ENCODE results near the gene CLIP2. TPM values are rescaled to one million over a fixed set of nuclear protein-coding genes. Genes with fewer than 3 reads are reported as not detected.
"Not testable (repeated sequence)": the region's sequence is repeated elsewhere in the genome, so short reads cannot be mapped to it uniquely, and the experiment has no call there.

Gene CLIP2
- 33.2 and 35.1 TPM in 2 replicates for total RNA-seq (2014; rRNA removed; shearing (Covaris generic))
- polyA plus RNA-seq (2014; cell fraction: nucleus; rRNA removed): 26.8 and 29.8 TPM in 2 replicates

DNA sequence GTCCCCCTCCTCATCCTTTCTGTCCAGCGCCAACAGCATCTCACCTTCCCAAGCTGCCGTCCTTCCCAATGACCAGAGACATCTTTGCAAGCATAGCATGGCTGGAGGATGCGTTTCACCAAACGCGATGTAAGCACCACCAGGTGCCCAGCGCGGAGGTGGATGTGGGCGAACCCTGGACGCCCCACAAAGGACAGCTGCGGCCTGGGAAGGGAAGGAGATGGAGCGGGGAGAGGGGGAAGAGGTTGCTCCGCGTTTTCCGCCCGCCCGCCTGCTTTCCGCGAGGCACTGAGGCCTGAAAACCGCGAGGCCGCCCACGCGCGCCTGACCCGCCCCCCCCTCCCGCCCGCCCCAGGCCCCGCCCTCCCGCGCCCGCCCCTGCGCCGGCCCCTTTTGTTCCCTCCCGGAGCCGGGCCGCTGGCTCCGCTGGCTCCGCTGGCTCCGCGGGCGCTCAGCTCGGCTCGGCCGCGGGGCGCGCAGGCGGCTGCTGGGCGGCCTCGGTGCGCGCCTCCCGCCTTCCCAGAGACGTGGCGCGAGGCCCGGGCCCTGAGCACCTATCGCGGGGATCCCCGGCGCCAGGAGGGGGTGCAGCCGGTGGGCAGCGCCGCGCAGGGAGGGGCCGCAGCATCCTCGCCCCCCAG, at the start of gene CLIP2:
TSS of gene CLIP2 (plus strand) at position 390 of the 641 bp plus-strand sequence. CDS start 28,140 bp downstream, outside the sequence.
- peak; percentile 66 for DNase-seq (ENCODE audit: extremely low read depth, low read depth)

DNA sequence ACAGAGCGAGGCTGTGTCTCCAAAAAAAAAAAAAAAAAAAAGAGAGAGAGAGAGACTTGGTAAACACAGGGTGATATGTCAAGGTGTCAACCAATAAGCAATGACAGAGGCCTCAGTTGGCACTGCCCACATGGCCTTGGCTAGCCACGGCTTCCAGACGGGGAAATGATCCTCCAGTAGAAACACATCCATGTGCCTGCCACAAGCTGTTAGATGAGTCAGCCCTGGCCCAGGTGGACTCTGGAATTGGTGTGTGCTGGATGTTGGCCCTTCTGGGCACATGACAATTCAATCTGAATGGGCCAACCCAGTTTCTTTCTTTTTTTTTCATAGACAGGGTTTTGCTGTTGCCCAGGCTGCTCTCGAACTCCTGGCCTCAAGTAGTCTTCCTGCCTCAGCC, 48.7 kb upstream of the CLIP2 start:
- DNase-seq (ENCODE audit: extremely low read depth, low read depth): no peak

GRCh38 chr7:74242122-74242443, 47.1 kb upstream of the CLIP2 start:
- no peak for DNase-seq (ENCODE audit: extremely low read depth, low read depth)

- no peak for DNase-seq (ENCODE audit: extremely low read depth, low read depth)
Observed at GRCh38 chr7:74246497-74246896, 42.7 kb upstream of the CLIP2 start.

DNA sequence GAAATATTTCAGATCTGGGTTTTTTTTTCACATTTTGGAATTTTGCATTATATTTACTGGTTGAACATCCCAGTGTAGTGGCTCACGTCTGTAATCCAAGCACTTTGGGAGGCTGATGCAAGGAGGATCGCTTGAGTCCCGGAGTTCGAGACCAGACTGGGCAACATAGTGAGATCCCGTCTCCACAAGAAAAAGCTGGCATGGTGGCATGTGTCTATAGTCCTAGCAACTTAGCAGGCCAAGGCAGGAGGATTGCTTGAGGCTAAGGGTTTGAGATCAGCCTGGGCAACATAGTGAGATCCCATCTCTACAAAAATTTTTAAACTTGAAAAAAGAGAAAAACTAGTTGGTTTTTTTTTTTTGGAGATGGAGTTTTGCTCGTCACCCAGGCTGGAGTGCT, 41.1 kb upstream of the CLIP2 start:
- no peak for DNase-seq (ENCODE audit: extremely low read depth, low read depth)

- DNase-seq (ENCODE audit: extremely low read depth, low read depth): not testable (repeated sequence)
Observed at GRCh38 chr7:74249058-74249457, 40.1 kb upstream of the CLIP2 start.

- no peak for DNase-seq (ENCODE audit: extremely low read depth, low read depth)
Observed at GRCh38 chr7:74252893-74253292, 36.3 kb upstream of the CLIP2 start.

DNA sequence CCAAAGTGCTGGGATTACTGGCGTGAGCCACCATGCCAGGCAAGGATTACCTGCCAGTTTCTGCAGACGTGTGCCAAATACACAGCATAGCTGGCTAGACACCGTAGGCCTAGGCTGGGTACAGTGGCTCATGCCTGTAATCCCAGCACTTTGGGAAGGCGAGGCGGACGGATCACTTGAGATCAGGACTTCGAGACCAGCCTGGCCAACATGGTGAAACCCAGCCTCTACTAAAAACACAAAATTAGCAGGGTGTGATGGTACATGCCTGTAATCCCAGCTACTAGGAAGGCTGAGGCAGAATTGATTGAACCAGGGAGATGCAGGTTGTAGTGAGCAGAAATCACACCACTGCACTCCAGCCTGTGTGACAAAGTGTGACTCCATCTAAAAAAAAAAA, 35.9 kb upstream of the CLIP2 start:
- no peak for DNase-seq (ENCODE audit: extremely low read depth, low read depth)

- no peak for DNase-seq (ENCODE audit: extremely low read depth, low read depth)
Observed at GRCh38 chr7:74253835-74254128, 35.4 kb upstream of the CLIP2 start.

- peak; percentile 93 for DNase-seq (ENCODE audit: extremely low read depth, low read depth)
Observed at GRCh38 chr7:74254129-74254857, 34.9 kb upstream of the CLIP2 start, which contains the start of gene RFC2. Gene RFC2, minus strand, starts transcription at chr7:74254399. Its CDS starts 16 bp downstream, at chr7:74254383.

- no peak for DNase-seq (ENCODE audit: extremely low read depth, low read depth)
Observed at GRCh38 chr7:74254858-74255379, 34.3 kb upstream of the CLIP2 start.

- DNase-seq (ENCODE audit: extremely low read depth, low read depth): not testable (repeated sequence)
Observed at GRCh38 chr7:74255461-74255860, 33.7 kb upstream of the CLIP2 start.

DNA sequence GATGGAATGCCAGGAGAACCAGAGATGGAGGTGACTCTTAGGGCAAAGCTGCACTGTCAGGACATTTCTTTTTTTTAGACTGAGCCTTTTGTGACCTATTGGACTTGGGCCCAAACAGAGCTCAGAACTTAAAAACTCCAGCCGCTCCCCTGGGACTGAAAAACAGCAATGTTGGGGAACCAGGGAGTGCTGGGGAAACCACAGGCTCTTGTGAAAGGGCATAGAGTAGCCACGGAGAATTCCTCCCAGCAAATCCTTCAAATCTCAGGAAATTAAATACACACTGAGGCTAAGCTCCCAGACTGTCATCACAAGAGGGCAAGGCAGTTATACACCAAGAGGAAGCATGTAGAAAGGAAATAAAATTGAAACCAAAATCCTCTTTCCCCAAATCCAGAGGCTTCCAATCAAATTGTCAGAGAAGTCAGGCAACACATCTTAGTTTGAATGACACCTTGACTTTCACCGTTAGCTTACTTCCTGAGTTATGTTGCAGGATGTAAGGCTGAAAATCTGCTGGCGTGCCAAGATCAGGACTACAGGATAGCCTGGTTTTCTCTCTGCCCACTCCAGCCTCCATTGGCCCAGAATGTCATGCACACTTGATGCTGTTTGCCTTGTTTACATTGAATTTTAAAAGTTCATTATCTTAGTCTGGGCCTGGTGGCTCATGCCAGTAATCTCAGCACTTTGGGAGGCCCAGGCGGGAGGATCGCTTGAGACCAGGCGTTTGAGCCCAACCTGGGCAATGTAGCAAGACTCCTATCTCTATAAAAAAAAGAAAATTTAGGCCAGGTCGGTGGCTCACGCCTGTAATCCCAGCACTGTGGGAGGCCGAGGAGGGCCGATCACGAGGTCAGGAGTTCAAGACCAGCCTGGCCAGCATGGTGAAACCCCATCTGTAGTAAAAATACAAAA, 32.5 kb upstream of the CLIP2 start:
- no peak for DNase-seq (ENCODE audit: extremely low read depth, low read depth)

DNA sequence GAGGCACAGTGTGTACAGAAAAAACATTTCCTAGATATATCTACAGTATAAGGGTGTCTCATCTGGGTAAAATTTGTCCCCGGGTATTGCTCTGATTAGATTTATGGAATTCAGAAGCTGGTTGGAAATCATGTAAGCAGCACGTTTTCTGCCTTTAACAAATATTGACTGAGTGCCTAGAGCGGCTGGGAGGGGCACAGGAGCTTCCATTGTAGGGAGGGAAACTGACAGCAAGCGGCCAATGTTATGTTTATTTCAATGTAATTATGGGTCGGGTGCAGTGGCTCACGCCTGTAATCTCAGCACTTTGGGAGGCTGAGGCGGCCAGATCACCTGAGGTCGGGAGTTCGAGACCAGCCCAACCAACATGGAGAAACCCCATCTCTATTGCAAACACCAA, 30.6 kb upstream of the CLIP2 start:
- DNase-seq (ENCODE audit: extremely low read depth, low read depth): no peak

GRCh38 chr7:74262639-74263398, 26.4 kb upstream of the CLIP2 start:
- no peak for DNase-seq (ENCODE audit: extremely low read depth, low read depth)

GRCh38 chr7:74263399-74264120, 25.6 kb upstream of the CLIP2 start:
- DNase-seq (ENCODE audit: extremely low read depth, low read depth): no peak

DNA sequence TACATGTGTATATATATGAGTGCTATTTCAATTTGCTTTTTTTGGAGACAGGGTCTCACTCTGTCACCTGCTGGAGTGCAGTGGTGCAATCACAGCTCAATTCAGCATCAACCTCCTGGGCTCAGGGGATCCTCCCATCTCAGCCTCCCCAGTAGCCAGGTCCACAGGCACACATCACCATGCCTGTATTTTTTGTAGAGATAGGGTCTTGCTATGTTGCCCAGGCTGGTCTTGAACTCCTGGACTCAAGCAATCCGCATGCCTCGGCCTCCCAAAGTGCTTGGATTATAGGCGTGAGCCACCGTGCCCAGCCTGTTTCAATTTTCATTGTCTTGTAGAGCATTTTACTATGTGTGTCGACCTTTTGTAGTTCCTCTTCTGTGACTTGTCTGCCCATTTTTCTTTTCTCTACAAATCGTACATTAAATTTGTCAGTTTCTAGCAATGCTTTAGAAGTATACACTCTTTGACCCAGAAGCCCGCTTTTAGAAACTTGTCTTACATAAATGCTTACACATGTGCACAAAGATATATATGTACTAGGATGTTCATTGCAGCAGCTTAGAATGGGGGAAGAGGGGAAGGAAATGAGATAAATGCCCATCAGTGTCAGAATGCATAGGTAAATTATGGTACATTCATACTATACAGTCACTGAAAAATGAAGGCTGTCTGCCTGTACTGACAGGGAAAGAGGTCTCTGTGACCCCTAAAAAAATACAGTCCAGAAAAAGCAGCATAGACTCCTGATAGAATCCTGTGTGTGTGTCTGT, 22.8 kb upstream of the CLIP2 start:
- no peak for DNase-seq (ENCODE audit: extremely low read depth, low read depth)

DNA sequence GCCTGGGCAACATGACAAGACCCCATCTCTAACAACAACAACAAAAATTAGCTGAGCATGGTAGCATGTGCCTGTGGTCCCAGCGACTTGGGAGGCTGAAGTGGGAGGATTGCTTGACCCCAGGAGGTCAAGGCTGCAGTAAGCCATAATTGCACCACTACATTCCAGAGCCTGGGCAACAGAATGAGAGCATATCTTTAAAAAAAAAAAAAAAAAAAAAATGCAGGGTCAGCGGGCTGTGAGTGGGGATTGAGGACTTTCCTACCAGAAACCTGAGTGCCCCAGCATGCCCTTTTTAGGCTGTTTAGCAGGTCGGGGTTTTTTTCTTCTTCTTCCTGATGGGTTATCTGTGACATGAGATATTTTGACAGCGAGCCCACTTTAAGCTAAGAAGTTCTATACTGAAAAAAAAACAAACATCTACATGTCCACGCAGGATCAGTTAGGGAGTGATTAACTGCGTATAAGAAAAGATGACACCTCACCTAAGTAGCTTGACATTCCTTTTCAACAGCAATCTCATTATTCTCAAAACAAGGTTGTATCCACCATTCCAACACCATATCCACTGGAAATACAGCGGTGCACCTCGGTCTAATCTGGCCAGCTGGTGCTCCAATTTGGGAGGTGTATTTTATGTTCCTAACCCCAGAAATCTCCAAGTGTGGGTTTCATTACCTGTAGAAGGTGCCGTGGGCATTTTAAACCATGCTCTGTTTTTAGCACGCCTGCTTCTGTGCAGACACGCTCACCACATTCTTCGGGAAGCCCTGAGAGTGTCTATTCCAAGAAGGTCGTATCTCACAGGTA, 21.2 kb upstream of the CLIP2 start:
- no peak for DNase-seq (ENCODE audit: extremely low read depth, low read depth)

Data from NCI-H460 (cell line).